Psoas muscle (tissue), 8 donors: ENCODE data around the gene TRAPPC12. TPM values are rescaled to one million over a fixed set of nuclear protein-coding genes. Genes with fewer than 3 reads are reported as not detected.

Experiments
- ATAC-seq, 4 donors: fragments of 200-7000 bp; cut with Tn5 transposase; one replicate each; pipeline ENCODE4 v1.9.1; 2020; ENCODE audit warnings: moderate library complexity in 3 of 4, mild to moderate bottlenecking in 2 of 4
- DNase-seq, 2 donors: peaks; one replicate each; pipeline ENCODE4 v3.0.0-alpha.2; 2020
- H3K27ac ChIP-seq: fragments of 200-600 bp; one replicate; pipeline ENCODE4 v1.8.0; 2022
- H3K27me3 ChIP-seq, 3 donors: fragments of 200-600 bp in 1 of 3; one replicate each; pipeline versions ENCODE4 v1.6.1 to v1.8.0; 2013 to 2022; ENCODE audit warnings: low read length in 2 of 3, mild to moderate bottlenecking in 2 of 3, moderate library complexity in 1 of 3; ENCODE audit not compliant: insufficient read depth in 3 of 3
- H3K36me3 ChIP-seq, 2 donors: fragments of 200-600 bp in 1 of 2; one replicate each; pipeline versions ENCODE4 v1.6.1 to v1.8.0; 2013 to 2022; ENCODE audit warnings: low read depth in 1 of 2, mild to moderate bottlenecking in 1 of 2, moderate library complexity in 1 of 2; ENCODE audit not compliant: insufficient read depth in 1 of 2
- H3K4me1 ChIP-seq: fragments of 200-600 bp; one replicate; pipeline ENCODE4 v1.8.0; 2022
- H3K4me3 ChIP-seq: fragments of 200-600 bp; one replicate; pipeline ENCODE4 v1.8.0; 2022; ENCODE audit warnings: mild to moderate bottlenecking
- H3K9me3 ChIP-seq: fragments of 200-600 bp; one replicate; pipeline ENCODE4 v1.8.0; 2022
- CTCF ChIP-seq: fragments of 200-600 bp; IDR thresholded peaks from one replicate; pipeline ENCODE4 v1.8.0; 2022; ENCODE audit warnings: antibody characterized with exemption
- WGBS, 3 donors: extraction: QIAGEN DNeasy Blood & Tissue Kit; methylation state at CpG; one replicate each; pipeline versions ENCODE4 v1.1.6 to v1.1.7; 2013; 5-methylcytosine and 5-hydroxymethylcytosine counted together
- intact Hi-C, 2 donors: fragments of 100-400 bp; cut with DNase I; formaldehyde crosslinking; loops; one replicate each; pipeline versions ENCODE4 v1.11.0 to v1.14.2; 2022
- polyA plus RNA-seq, 3 donors: library from polyadenylated mRNA; stranded (reverse); fragments of 200-250 nt; gene quantifications; one replicate each; pipeline ENCODE4 v1.2.3, GENCODE V29; 2013
- total RNA-seq, 4 donors: library from RNA; stranded (reverse); fragmentation: NEBNext Ultra II Directional in 2 of 4; extraction: Animal tissue kit (Norgen Biotek cat#: 25700) in 2 of 4; gene quantifications; one replicate each; pipeline versions ENCODE4 v1.2.1 to v1.2.4, GENCODE V29; 2021 to 2023
- donor health status: healthy with polysubstance abuse.
- donor health status: DM: no; HTN: no; CAD: no; lungs with moderate emphysema.
- donor health status: Bipolar disorder and iron deficiency.
- donor health status: healthy.
- donor health status: DM: yes; HTN: yes; CAD: no.
- donor health status: DM: no; HTN: no; CAD: no.
- donor health status: DM: no; HTN: no; CAD: no.
- donor health status: DM: yes; HTN: yes; CAD: no.

TRAPPC12 gene
- total and polyA plus RNA-seq, 7 donors: 28.7 to 90.3 (median 56.7) TPM

DNA sequence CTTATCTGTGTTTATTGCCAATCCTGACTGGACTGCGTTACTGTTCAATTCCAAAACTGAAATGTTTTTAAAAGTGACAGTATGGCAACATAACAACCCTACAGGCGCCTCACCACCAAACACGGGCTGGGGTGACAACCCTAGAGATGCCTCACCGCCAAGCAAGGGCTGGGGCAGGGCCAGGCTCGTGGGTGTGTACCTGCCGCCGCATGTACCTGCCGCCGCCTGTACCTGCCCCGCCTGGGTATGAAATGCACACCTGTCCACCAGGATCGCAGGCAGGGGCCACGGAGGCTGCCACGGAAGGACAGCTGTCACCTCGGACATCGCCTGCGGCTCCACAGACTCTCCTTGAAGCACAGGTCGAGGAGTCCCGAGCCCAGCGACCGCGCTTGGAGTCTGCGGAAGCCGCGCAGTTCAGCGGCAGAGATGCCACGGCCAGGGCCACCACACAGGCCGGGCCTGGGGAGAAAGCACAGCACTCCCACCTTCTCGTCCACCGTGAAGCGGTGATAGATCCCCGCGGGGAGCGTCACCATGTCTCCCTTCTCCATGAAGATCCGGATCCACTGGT lies 120.9 kb downstream of the TRAPPC12 start:
- intact Hi-C loops: no loop called here
- peaks cover 0 to 81% of the 10 kb centered on the region in 2 donors for H3K36me3 ChIP-seq
- no peak overlapping the region for H3K27ac ChIP-seq
- no peaks in the 10 kb centered on the region for H3K27me3 ChIP-seq
- H3K4me3 ChIP-seq: no peak overlapping the region
- no peaks in the 10 kb centered on the region for H3K4me1 ChIP-seq
- WGBS, 3 donors: 94 to 96% (median 94%) methylated on average over 34 of the region's 34 CpGs
- ATAC-seq (no peak), DNase-seq (no peak)
- H3K9me3 ChIP-seq: no peaks in the 10 kb centered on the region
- TF ChIP-seq CTCF: no peak

DNA sequence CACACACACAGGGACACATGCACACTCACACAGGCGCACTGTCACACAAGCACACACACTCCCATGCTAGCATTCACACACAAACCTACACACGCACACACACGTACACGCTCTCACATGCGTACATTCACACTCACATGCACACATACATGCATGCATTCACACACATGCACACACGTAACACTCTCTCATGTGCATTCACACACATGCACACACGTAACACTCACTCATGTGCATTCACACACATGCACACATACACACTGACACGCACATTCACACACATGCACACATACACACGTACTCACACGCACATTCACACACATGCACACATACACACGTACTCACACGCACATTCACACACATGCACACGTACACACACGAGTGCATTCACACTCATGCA lies 123.6 kb downstream of the TRAPPC12 start:
- no peak for TF ChIP-seq CTCF
- Histone ChIP-seq H3K4me3 (no peak overlapping the region), H3K36me3 (peaks cover 0 to 66% of the 10 kb centered on the region in 2 donors), H3K27ac (no peak overlapping the region), H3K9me3 (no peaks in the 10 kb centered on the region), H3K4me1 (peaks cover 6% of the 10 kb centered on the region), H3K27me3 (no peaks in the 10 kb centered on the region)
- intact Hi-C loops: no loop called here
- WGBS, 3 donors: 91 to 96% (median 93%) methylated on average over 14 of the region's 14 CpGs
- no peak for ATAC-seq
- DNase-seq: no peak

DNA sequence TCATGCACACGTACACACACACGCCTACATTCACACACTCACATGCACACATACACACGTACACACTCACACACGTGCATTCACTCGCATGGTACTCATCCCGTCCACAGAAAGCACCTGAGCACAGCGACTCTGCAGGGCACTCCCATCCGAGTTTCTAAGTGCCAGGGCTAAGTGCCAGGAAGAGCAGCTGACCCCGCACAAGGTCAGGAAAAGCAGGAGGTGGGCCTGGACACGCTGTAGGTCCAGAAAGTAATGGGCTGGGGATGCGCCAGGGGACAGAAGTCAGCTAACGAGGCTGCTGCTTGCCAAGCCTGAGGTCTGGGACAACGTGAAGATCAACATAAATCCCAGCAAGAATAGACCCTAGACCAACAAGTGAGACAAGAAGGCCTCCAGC lies 124.0 kb downstream of the TRAPPC12 start:
- H3K27me3 ChIP-seq: no peaks in the 10 kb centered on the region
- H3K27ac ChIP-seq: no peak overlapping the region
- DNase-seq (no peak), ATAC-seq (no peak)
- H3K4me3 ChIP-seq: no peak overlapping the region
- peaks cover 0 to 64% of the 10 kb centered on the region in 2 donors for H3K36me3 ChIP-seq
- H3K4me1 ChIP-seq: peaks cover 6% of the 10 kb centered on the region
- TF ChIP-seq CTCF: no peak
- H3K9me3 ChIP-seq: no peaks in the 10 kb centered on the region
- WGBS, 3 donors: 71 to 79% (median 76%) methylated on average over 13 of the region's 13 CpGs
- intact Hi-C loops: no loop called here

- H3K4me3 ChIP-seq: no peak overlapping the region
- no peaks in the 10 kb centered on the region for H3K27me3 ChIP-seq
- H3K4me1 ChIP-seq: peaks cover 6% of the 10 kb centered on the region
- no peaks in the 10 kb centered on the region for H3K9me3 ChIP-seq
- peaks cover 0 to 61% of the 10 kb centered on the region in 2 donors for H3K36me3 ChIP-seq
- H3K27ac ChIP-seq: no peak overlapping the region
- intact Hi-C loops: no loop called here
- no peak for ATAC-seq
- no peak for DNase-seq
- TF ChIP-seq CTCF: no peak
- 96 to 98% (median 98%) methylated on average over 5 of the region's 5 CpGs for WGBS, 3 donors
Measured at GRCh38 chr2:3504741-3505140, 125.2 kb downstream of the TRAPPC12 start.

DNA sequence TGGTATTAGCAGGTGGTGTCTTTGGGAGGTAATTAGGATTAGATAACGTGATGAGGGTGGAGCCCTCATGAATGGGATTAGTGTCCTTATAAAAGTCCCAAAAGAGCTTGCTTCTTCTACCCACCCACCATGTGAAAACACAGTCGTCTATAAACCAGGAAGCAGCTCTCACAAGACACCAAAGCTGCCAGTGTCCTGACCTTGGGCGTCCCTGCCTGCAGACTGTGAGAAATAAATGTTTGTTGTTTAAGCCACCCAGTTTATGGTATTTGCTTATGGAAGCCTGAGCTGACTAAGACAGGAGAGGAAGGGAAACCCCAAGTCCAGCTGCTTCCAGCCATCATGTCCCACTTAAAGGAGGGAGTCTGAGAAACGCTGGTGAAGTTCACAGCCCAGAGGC lies 126.3 kb downstream of the TRAPPC12 start:
- DNase-seq (no peak), ATAC-seq (peak in 3 of 4 donors; percentile 37 to 77 (median 58))
- H3K9me3 ChIP-seq: no peaks in the 10 kb centered on the region
- no peak overlapping the region for H3K4me3 ChIP-seq
- peaks cover 0 to 61% of the 10 kb centered on the region in 2 donors for H3K36me3 ChIP-seq
- 28 to 60% (median 35%) methylated on average over 4 of the region's 4 CpGs for WGBS, 3 donors
- TF ChIP-seq CTCF: no peak
- intact Hi-C loops: no loop called here
- H3K27me3 ChIP-seq: no peaks in the 10 kb centered on the region
- peak overlapping the region; percentile 46 for H3K27ac ChIP-seq
- H3K4me1 ChIP-seq: peaks cover 6% of the 10 kb centered on the region
